HEK293 (cell line): ENCODE measurements around the gene SIDT1.

Experiments
- KLF10 ChIP-seq: fragments of 450-650 bp; IDR thresholded peaks from 2 replicates; pipeline ENCODE4 v1.5.1; 2018; ENCODE audit warnings: missing biosample characterization, mild to moderate bottlenecking, missing genetic modification characterization
- ZBTB49 ChIP-seq: fragments of 450-650 bp; formaldehyde crosslinking; IDR thresholded peaks from 2 replicates; pipeline ENCODE4 v1.5.1; 2016; ENCODE audit warnings: missing biosample characterization, missing genetic modification characterization, low read depth
- ZNF121 ChIP-seq: fragments of 450-650 bp; formaldehyde crosslinking; IDR thresholded peaks from 2 replicates; pipeline ENCODE4 v1.5.1; 2016; ENCODE audit warnings: missing biosample characterization, missing genetic modification characterization

GRCh38 chr3:113556316-113556945 lies 24.1 kb downstream of the SIDT1 start:
- no peak for TF ChIP-seq ZNF121 (tag by site-specific recombination)
- no peak for TF ChIP-seq KLF10 (tag by site-specific recombination)
- no peak for TF ChIP-seq ZBTB49 (tag by site-specific recombination)
